ENCODE results near the gene PPWD1. TPM values are rescaled to one million over a fixed set of nuclear protein-coding genes. Genes with fewer than 3 reads are reported as not detected.

Gene PPWD1
- 10 to 100 TPM; 11.4 to 24.0 (median 12.3) TPM for total RNA-seq
- long read RNA-seq, partial matches to known transcripts = 1 of 2 reads
- long read RNA-seq, other reads (novel, unspliced or antisense) = 0 of 2 reads

- intact Hi-C loops (cut with DNase I) = no loop called here
- ATAC-seq (peak; percentile 99 to 100 (median 100)), DNase-seq (peak; percentile 95 to 97 (median 96))
- H3K36me3 ChIP-seq = no peaks in the 10 kb centered on the region
- H3K27me3 ChIP-seq = no peaks in the 10 kb centered on the region
- H3K9me3 ChIP-seq = no peaks in the 10 kb centered on the region
- peak within 1 kb of the TSS; percentile 66 to 78 (median 74) for H3K27ac ChIP-seq
- WGBS (ENCODE audit: insufficient coverage, low coverage, low lambda C conversion rate, missing lambda C conversion rate) = 0% methylated on average over 49 of the region's 54 CpGs
- H3K4me1 ChIP-seq = peaks cover 0 to 22% (median 3%) of the 10 kb centered on the region in 4 donors
- TF ChIP-seq, protein P1, sequence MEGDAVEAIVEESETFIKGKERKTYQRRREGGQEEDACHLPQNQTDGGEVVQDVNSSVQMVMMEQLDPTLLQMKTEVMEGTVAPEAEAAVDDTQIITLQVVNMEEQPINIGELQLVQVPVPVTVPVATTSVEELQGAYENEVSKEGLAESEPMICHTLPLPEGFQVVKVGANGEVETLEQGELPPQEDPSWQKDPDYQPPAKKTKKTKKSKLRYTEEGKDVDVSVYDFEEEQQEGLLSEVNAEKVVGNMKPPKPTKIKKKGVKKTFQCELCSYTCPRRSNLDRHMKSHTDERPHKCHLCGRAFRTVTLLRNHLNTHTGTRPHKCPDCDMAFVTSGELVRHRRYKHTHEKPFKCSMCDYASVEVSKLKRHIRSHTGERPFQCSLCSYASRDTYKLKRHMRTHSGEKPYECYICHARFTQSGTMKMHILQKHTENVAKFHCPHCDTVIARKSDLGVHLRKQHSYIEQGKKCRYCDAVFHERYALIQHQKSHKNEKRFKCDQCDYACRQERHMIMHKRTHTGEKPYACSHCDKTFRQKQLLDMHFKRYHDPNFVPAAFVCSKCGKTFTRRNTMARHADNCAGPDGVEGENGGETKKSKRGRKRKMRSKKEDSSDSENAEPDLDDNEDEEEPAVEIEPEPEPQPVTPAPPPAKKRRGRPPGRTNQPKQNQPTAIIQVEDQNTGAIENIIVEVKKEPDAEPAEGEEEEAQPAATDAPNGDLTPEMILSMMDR (IDR thresholded peaks at IDR 0.05) = no peak
- peak; percentile 65 for TF ChIP-seq POLR2A (IDR thresholded peaks at IDR 0.05)
- H3K4me3 ChIP-seq = peak within 1 kb of the TSS; percentile 66 to 76 (median 73)
These were observed at the start of gene PPWD1, which contains the start of gene CENPK for GRCh38 chr5:65562731-65563701. Gene PPWD1, plus strand, starts transcription at chr5:65563296. Its CDS starts 15 bp downstream, at chr5:65563311. Gene CENPK, minus strand, starts transcription at chr5:65563168. Its CDS starts 8,261 bp downstream, at chr5:65554907.

DNA sequence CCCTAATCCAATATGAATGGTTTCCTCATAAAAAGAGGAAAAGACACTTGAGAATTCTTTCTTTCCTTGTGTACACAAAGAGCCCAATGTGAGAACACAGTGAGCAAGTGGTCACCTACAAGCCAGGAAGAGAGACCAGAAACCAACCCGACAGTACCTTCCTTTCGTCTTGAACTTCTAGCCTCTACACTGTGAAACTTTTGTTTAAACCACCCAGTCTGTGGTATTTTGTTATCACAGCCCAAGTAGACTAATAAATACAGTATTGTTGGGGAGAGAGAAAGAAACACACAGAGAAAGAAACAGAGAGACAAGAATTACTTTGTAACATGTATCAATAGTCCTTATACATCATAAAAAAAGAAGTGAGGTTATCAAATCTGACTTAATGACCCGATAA lies 37.4 kb upstream of the PPWD1 start:
- Histone ChIP-seq H3K4me3 (no peak overlapping the region), H3K27ac (no peak overlapping the region), H3K9me3 (no peaks in the 10 kb centered on the region), H3K4me1 (no peaks in the 10 kb centered on the region), H3K36me3 (no peaks in the 10 kb centered on the region), H3K27me3 (no peaks in the 10 kb centered on the region)
- DNase-seq (no peak), ATAC-seq (no peak)
- TF ChIP-seq, protein P1 (IDR thresholded peaks at IDR 0.05) = no peak
- TF ChIP-seq POLR2A (IDR thresholded peaks at IDR 0.05) = no peak
- 94% methylated on average over 3 of the region's 3 CpGs for WGBS (ENCODE audit: insufficient coverage, low coverage, low lambda C conversion rate, missing lambda C conversion rate)
- intact Hi-C loops (cut with DNase I) = no loop called here

GRCh38 chr5:65530904-65531303 lies 32.2 kb upstream of the PPWD1 start:
- Histone ChIP-seq H3K27me3 (no peaks in the 10 kb centered on the region), H3K9me3 (no peaks in the 10 kb centered on the region), H3K27ac (no peak overlapping the region), H3K36me3 (no peaks in the 10 kb centered on the region), H3K4me3 (no peak overlapping the region), H3K4me1 (no peaks in the 10 kb centered on the region)
- WGBS (ENCODE audit: insufficient coverage, low coverage, low lambda C conversion rate, missing lambda C conversion rate) = 83% methylated on average over 1 of the region's 1 CpG
- intact Hi-C loops (cut with DNase I) = no loop called here
- ATAC-seq = no peak
- DNase-seq = no peak
- TF ChIP-seq, protein P1 (IDR thresholded peaks at IDR 0.05) = no peak
- no peak for TF ChIP-seq POLR2A (IDR thresholded peaks at IDR 0.05)

DNA sequence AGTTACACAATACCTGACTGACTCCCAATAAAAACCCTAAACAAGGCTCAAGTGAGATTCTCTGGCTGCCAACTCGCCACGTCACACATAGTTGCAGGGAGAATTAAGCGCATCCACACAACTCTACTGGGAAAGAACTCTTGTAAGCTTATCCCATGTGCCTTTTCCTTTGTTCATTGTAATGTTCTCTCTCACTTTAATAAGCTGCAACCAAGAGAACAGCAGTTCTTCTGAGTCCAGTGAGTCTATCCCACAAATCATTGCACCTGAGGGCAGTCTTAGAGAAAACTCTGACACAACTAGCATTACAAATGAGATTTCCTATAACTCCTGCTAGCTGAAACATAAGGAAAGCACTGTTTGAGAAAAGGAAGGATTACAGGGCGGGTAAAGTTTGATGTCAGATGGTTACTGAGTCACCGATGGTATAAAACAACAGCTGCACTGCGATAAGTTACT lies 27.5 kb upstream of the PPWD1 start:
- WGBS (ENCODE audit: insufficient coverage, low coverage, low lambda C conversion rate, missing lambda C conversion rate) = 99% methylated on average over 6 of the region's 6 CpGs
- no peak for ATAC-seq

More for the DNA sequence above, 27.5 kb upstream of the PPWD1 start:
- intact Hi-C loops (cut with DNase I) = no loop called here
- Histone ChIP-seq H3K9me3 (no peaks in the 10 kb centered on the region), H3K36me3 (no peaks in the 10 kb centered on the region), H3K4me1 (no peaks in the 10 kb centered on the region), H3K4me3 (no peak overlapping the region), H3K27me3 (no peaks in the 10 kb centered on the region), H3K27ac (no peak overlapping the region)
- no peak for TF ChIP-seq POLR2A (IDR thresholded peaks at IDR 0.05)
- TF ChIP-seq, protein P1 (IDR thresholded peaks at IDR 0.05) = no peak
- no peak for DNase-seq

Data from right lobe of liver (tissue), 6 donors.